ENCODE results near the gene SHOX. TPM values are rescaled to one million over a fixed set of nuclear protein-coding genes. Genes with fewer than 3 reads are reported as not detected.

The SHOX gene
- total and polyA plus RNA-seq, 4 experiments from 2014 or later: not detected

DNA sequence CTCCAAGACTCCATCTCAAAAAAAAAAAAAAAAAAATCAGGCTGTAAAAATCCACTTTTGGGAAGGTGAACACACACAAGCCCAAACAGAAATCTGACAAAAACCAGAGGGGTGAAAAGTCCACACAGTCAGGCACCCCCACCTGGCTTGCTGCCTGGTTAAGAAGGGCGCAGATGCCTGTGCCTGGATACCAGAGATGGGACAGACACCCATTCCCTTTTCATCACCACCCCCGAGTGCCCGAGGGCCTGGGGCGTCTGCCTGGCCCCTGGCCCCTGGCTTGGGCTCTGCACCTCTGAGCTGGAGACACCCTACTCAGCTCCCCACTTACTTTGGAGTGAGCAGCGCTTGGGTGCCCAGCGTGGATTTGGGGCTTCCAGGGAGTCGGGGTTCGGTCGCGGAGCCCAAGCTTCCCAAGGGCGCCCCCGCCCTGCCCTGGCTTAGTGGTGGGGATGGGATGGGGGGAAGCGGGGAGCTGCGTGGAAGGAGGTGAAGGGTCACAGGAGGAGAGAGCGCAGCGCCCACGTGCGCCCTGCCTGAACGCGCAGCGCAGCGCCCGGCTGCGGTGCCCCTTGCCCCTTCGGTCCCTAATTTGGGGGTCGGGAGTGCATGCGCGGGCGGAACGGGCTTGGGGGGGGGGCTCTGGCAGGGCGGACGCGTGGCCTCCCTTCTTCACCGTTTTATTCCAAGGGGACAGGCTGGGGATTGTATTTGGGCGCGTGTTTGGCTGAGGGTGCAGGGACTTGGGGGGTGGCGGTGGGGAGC lies 11.3 kb downstream of the SHOX start:
- H3K4me3 Mint-ChIP-seq: no peak overlapping the region
- intact Hi-C loops (cut with micrococcal nuclease): no loop called here
- POLR2A ChIA-PET (ENCODE audit: partially characterized antibody): no interaction called here

GRCh38 chrX:642436-643240 lies 12.0 kb downstream of the SHOX start:
- Mint-ChIP-seq H3K27ac (no peak overlapping the region), H3K4me1 (peaks cover under 1 to 7% (median 5%) of the 10 kb centered on the region in 4 donors)
- POLR2A ChIA-PET (ENCODE audit: partially characterized antibody): no interaction called here

More for the DNA sequence above, 11.3 kb downstream of the SHOX start:
- no peaks in the 10 kb centered on the region for H3K4me1 ChIP-seq (ENCODE audit: insufficient read depth, low read length)
- peaks cover 18 to 21% of the 10 kb centered on the region in 2 donors for H3K27me3 Mint-ChIP-seq
- H3K27ac Mint-ChIP-seq: no peak overlapping the region
- H3K36me3 Mint-ChIP-seq: no peaks in the 10 kb centered on the region
- no peak overlapping the region for H3K27ac ChIP-seq (ENCODE audit: low read depth, low read length)
- CTCF ChIA-PET (ENCODE audit: partially characterized antibody): no interaction called here
- H3K27me3 ChIP-seq (ENCODE audit: insufficient read depth, low read length): no peaks in the 10 kb centered on the region
- H3K36me3 ChIP-seq (ENCODE audit: insufficient read depth, low read length): no peaks in the 10 kb centered on the region
- peaks cover 5 to 12% (median 9%) of the 10 kb centered on the region in 4 donors for H3K4me1 Mint-ChIP-seq
- no peaks in the 10 kb centered on the region for H3K9me3 ChIP-seq (ENCODE audit: control insufficient read depth in 1 of 2, low read length in 2 of 2)
- peaks cover 0 to 3% (median 0%) of the 10 kb centered on the region in 8 donors for H3K9me3 Mint-ChIP-seq
- no peak for DNase-seq
- H3K4me3 ChIP-seq (ENCODE audit: low read length in 2 of 2): no peak overlapping the region

GRCh38 chrX:643241-643595 lies 12.6 kb downstream of the SHOX start:
- ChIA-PET POLR2A (ENCODE audit: partially characterized antibody) (no interaction called here), CTCF (ENCODE audit: partially characterized antibody) (no interaction called here)
- intact Hi-C loops (cut with micrococcal nuclease): no loop called here
- Histone ChIP-seq H3K27ac (ENCODE audit: low read depth, low read length) (no peak overlapping the region), H3K4me3 (ENCODE audit: low read length in 2 of 2) (no peak overlapping the region), H3K9me3 (ENCODE audit: control insufficient read depth in 1 of 2, low read length in 2 of 2) (no peaks in the 10 kb centered on the region), H3K27me3 (ENCODE audit: insufficient read depth, low read length) (no peaks in the 10 kb centered on the region), H3K36me3 (ENCODE audit: insufficient read depth, low read length) (no peaks in the 10 kb centered on the region), H3K4me1 (ENCODE audit: insufficient read depth, low read length) (no peaks in the 10 kb centered on the region)
- DNase-seq: no peak
- Mint-ChIP-seq H3K27me3 (peaks cover 7 to 10% of the 10 kb centered on the region in 2 donors), H3K27ac (no peak overlapping the region), H3K9me3 (peaks cover 0 to 3% (median 0%) of the 10 kb centered on the region in 8 donors), H3K4me1 (peaks cover 0 to 4% (median under 1%) of the 10 kb centered on the region in 4 donors), H3K36me3 (no peaks in the 10 kb centered on the region), H3K4me3 (no peak overlapping the region)

More at GRCh38 chrX:642436-643240, 12.0 kb downstream of the SHOX start:
- Histone ChIP-seq H3K9me3 (ENCODE audit: control insufficient read depth in 1 of 2, low read length in 2 of 2) (no peaks in the 10 kb centered on the region), H3K4me3 (ENCODE audit: low read length in 2 of 2) (no peak overlapping the region), H3K4me1 (ENCODE audit: insufficient read depth, low read length) (no peaks in the 10 kb centered on the region), H3K27me3 (ENCODE audit: insufficient read depth, low read length) (no peaks in the 10 kb centered on the region), H3K27ac (ENCODE audit: low read depth, low read length) (no peak overlapping the region), H3K36me3 (ENCODE audit: insufficient read depth, low read length) (no peaks in the 10 kb centered on the region)
- H3K27me3 Mint-ChIP-seq: peaks cover 12 to 15% of the 10 kb centered on the region in 2 donors
- no peak for DNase-seq
- intact Hi-C loops (cut with micrococcal nuclease): no loop called here
- no peak overlapping the region for H3K4me3 Mint-ChIP-seq
- CTCF ChIA-PET (ENCODE audit: partially characterized antibody): no interaction called here
- no peaks in the 10 kb centered on the region for H3K36me3 Mint-ChIP-seq
- peaks cover 0 to 3% (median 0%) of the 10 kb centered on the region in 8 donors for H3K9me3 Mint-ChIP-seq

DNA sequence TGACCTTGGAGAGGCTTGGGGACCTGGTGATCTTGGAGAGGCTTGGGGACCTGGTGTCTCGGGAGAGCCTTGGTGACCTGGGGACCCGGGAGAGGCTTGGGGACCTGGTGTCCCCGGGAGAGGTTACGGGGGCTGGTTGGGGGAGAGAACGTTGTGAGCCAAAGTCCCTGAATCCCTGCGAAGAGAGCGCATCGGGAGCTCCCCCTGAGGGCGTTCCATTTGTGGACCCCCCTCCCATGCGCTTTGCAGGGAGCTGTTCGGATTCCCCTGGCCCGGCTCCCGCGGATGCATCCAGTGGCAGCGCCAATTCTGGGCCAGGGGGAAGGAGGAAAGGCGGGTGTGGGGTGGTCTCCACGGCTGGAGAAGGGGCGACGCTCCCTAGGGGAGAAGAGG lies 13.3 kb downstream of the SHOX start:
- intact Hi-C loops (cut with micrococcal nuclease): no loop called here
- Histone ChIP-seq H3K4me3 (ENCODE audit: low read length in 2 of 2) (no peak overlapping the region), H3K4me1 (ENCODE audit: insufficient read depth, low read length) (no peaks in the 10 kb centered on the region), H3K36me3 (ENCODE audit: insufficient read depth, low read length) (no peaks in the 10 kb centered on the region), H3K27me3 (ENCODE audit: insufficient read depth, low read length) (no peaks in the 10 kb centered on the region), H3K9me3 (ENCODE audit: control insufficient read depth in 1 of 2, low read length in 2 of 2) (no peaks in the 10 kb centered on the region), H3K27ac (ENCODE audit: low read depth, low read length) (no peak overlapping the region)
- Mint-ChIP-seq H3K27ac (no peak overlapping the region), H3K36me3 (no peaks in the 10 kb centered on the region), H3K4me3 (no peak overlapping the region), H3K9me3 (peaks cover 0 to 3% (median 0%) of the 10 kb centered on the region in 8 donors), H3K27me3 (peaks cover 5 to 7% of the 10 kb centered on the region in 2 donors), H3K4me1 (peaks cover 0 to 4% (median 0%) of the 10 kb centered on the region in 4 donors)
- ChIA-PET CTCF (ENCODE audit: partially characterized antibody) (no interaction called here), POLR2A (ENCODE audit: partially characterized antibody) (no interaction called here)
- DNase-seq: no peak

GRCh38 chrX:644304-645281 lies 14.0 kb downstream of the SHOX start:
- ChIA-PET POLR2A (ENCODE audit: partially characterized antibody) (no interaction called here), CTCF (ENCODE audit: partially characterized antibody) (no interaction called here)
- Histone ChIP-seq H3K4me1 (ENCODE audit: insufficient read depth, low read length) (no peaks in the 10 kb centered on the region), H3K4me3 (ENCODE audit: low read length in 2 of 2) (no peak overlapping the region), H3K36me3 (ENCODE audit: insufficient read depth, low read length) (no peaks in the 10 kb centered on the region), H3K27me3 (ENCODE audit: insufficient read depth, low read length) (no peaks in the 10 kb centered on the region), H3K27ac (ENCODE audit: low read depth, low read length) (no peak overlapping the region), H3K9me3 (ENCODE audit: control insufficient read depth in 1 of 2, low read length in 2 of 2) (no peaks in the 10 kb centered on the region)
- Mint-ChIP-seq H3K4me3 (no peak overlapping the region), H3K27ac (no peak overlapping the region), H3K27me3 (peaks cover under 1 to 2% of the 10 kb centered on the region in 2 donors), H3K4me1 (peaks cover 0 to 4% (median 0%) of the 10 kb centered on the region in 4 donors), H3K36me3 (no peaks in the 10 kb centered on the region), H3K9me3 (peaks cover 0 to 3% (median 0%) of the 10 kb centered on the region in 8 donors)
- intact Hi-C loops (cut with micrococcal nuclease): no loop called here
- DNase-seq: no peak

- H3K27ac ChIP-seq (ENCODE audit: low read depth, low read length): no peak overlapping the region
- H3K27me3 Mint-ChIP-seq: peaks cover 0 to 1% of the 10 kb centered on the region in 2 donors
- ChIA-PET POLR2A (ENCODE audit: partially characterized antibody) (no interaction called here), CTCF (ENCODE audit: partially characterized antibody) (no interaction called here)
- intact Hi-C loops (cut with micrococcal nuclease): no loop called here
- peaks cover 0 to 4% (median 0%) of the 10 kb centered on the region in 8 donors for H3K9me3 Mint-ChIP-seq
- peaks cover 0 to 4% (median 0%) of the 10 kb centered on the region in 4 donors for H3K4me1 Mint-ChIP-seq
- no peak overlapping the region for H3K27ac Mint-ChIP-seq
- no peak for DNase-seq
- no peak overlapping the region for H3K4me3 ChIP-seq (ENCODE audit: low read length in 2 of 2)
- H3K36me3 ChIP-seq (ENCODE audit: insufficient read depth, low read length): no peaks in the 10 kb centered on the region
- no peaks in the 10 kb centered on the region for H3K36me3 Mint-ChIP-seq
- no peaks in the 10 kb centered on the region for H3K4me1 ChIP-seq (ENCODE audit: insufficient read depth, low read length)
- H3K27me3 ChIP-seq (ENCODE audit: insufficient read depth, low read length): no peaks in the 10 kb centered on the region
- no peaks in the 10 kb centered on the region for H3K9me3 ChIP-seq (ENCODE audit: control insufficient read depth in 1 of 2, low read length in 2 of 2)
- H3K4me3 Mint-ChIP-seq: no peak overlapping the region
Measured at GRCh38 chrX:646228-646495, 15.6 kb downstream of the SHOX start.

- DNase-seq: no peak
- H3K9me3 Mint-ChIP-seq: peaks cover 0 to 4% (median 0%) of the 10 kb centered on the region in 8 donors
- no peaks in the 10 kb centered on the region for H3K36me3 Mint-ChIP-seq
- H3K4me1 Mint-ChIP-seq: peaks cover 0 to 4% (median 0%) of the 10 kb centered on the region in 4 donors
- no peak overlapping the region for H3K27ac Mint-ChIP-seq
- H3K27me3 Mint-ChIP-seq: peaks cover 0 to 1% of the 10 kb centered on the region in 2 donors
- ChIA-PET CTCF (ENCODE audit: partially characterized antibody) (no interaction called here), POLR2A (ENCODE audit: partially characterized antibody) (no interaction called here)
- Histone ChIP-seq H3K27me3 (ENCODE audit: insufficient read depth, low read length) (no peaks in the 10 kb centered on the region), H3K9me3 (ENCODE audit: control insufficient read depth in 1 of 2, low read length in 2 of 2) (no peaks in the 10 kb centered on the region), H3K4me3 (ENCODE audit: low read length in 2 of 2) (no peak overlapping the region), H3K4me1 (ENCODE audit: insufficient read depth, low read length) (no peaks in the 10 kb centered on the region), H3K36me3 (ENCODE audit: insufficient read depth, low read length) (no peaks in the 10 kb centered on the region), H3K27ac (ENCODE audit: low read depth, low read length) (no peak overlapping the region)
- H3K4me3 Mint-ChIP-seq: no peak overlapping the region
- intact Hi-C loops (cut with micrococcal nuclease): no loop called here
Measured at GRCh38 chrX:646796-647195, 16.2 kb downstream of the SHOX start.
